ENCODE data around the gene GSTM5.
"Not testable (repeated sequence)": the region's sequence is repeated elsewhere in the genome, so short reads cannot be mapped to it uniquely, and the experiment has no call there.

GSTM5 gene

GRCh38 chr1:109732390-109732881 lies 20.4 kb downstream of the GSTM5 start:
- peak overlapping the region; percentile 20; the same call in 1 of the 2 replicates for H3K27ac ChIP-seq
- TF ChIP-seq CTCF (conservative IDR thresholded peaks at IDR 0.05): no peak

- H3K27ac ChIP-seq: no peak overlapping the region
- TF ChIP-seq CTCF (conservative IDR thresholded peaks at IDR 0.05): no peak
Observed at GRCh38 chr1:109733236-109733870, 21.3 kb downstream of the GSTM5 start.

- H3K27ac ChIP-seq: peak overlapping the region; percentile 68
- no peak for TF ChIP-seq CTCF (conservative IDR thresholded peaks at IDR 0.05)
Observed at GRCh38 chr1:109739738-109740614, 27.9 kb downstream of the GSTM5 start.

- no peak; the same call in 1 of the 2 replicates for TF ChIP-seq CTCF (conservative IDR thresholded peaks at IDR 0.05)
- peak within 1 kb of the TSS; percentile 68 for H3K27ac ChIP-seq
Observed at GRCh38 chr1:109740615-109741373, 28.7 kb downstream of the GSTM5 start, which contains the start of gene GSTM3. Gene GSTM3 (minus strand): TSS chr1:109741038. CDS start chr1:109740287, 751 bp downstream.

GRCh38 chr1:109748311-109748710 lies 36.3 kb downstream of the GSTM5 start:
- not testable (repeated sequence) for H3K27ac ChIP-seq

- TF ChIP-seq CTCF (conservative IDR thresholded peaks at IDR 0.05): no peak
- no peak overlapping the region for H3K27ac ChIP-seq
Observed at GRCh38 chr1:109749221-109749620, 37.2 kb downstream of the GSTM5 start.

GRCh38 chr1:109750241-109750882 lies 38.3 kb downstream of the GSTM5 start:
- H3K27ac ChIP-seq: no peak overlapping the region
- TF ChIP-seq CTCF (conservative IDR thresholded peaks at IDR 0.05): no peak
